ENCODE results near the gene ZNF597.
"Not testable (repeated sequence)": the region's sequence is repeated elsewhere in the genome, so short reads cannot be mapped to it uniquely, and the experiment has no call there.

The ZNF597 gene

GRCh38 chr16:3480901-3481695, 37.8 kb upstream of the ZNF597 start:
- Mint-ChIP-seq H3K36me3 (ENCODE audit: low read depth) (peaks cover 97% of the 10 kb centered on the region), H3K9me3 (no peaks in the 10 kb centered on the region), H3K4me1 (ENCODE audit: low read depth) (no peaks in the 10 kb centered on the region), H3K27me3 (no peaks in the 10 kb centered on the region), H3K27ac (no peak overlapping the region), H3K4me3 (no peak overlapping the region)
- intact Hi-C loops (cut with micrococcal nuclease) = no loop called here

GRCh38 chr16:3479654-3480216, 36.4 kb upstream of the ZNF597 start:
- intact Hi-C loops (cut with micrococcal nuclease) = no loop called here
- H3K27me3 Mint-ChIP-seq = no peaks in the 10 kb centered on the region
- H3K4me1 Mint-ChIP-seq (ENCODE audit: low read depth) = peaks cover 7% of the 10 kb centered on the region
- no peaks in the 10 kb centered on the region for H3K9me3 Mint-ChIP-seq
- no peak overlapping the region for H3K4me3 Mint-ChIP-seq
- no peak overlapping the region for H3K27ac Mint-ChIP-seq
- peaks cover 97% of the 10 kb centered on the region for H3K36me3 Mint-ChIP-seq (ENCODE audit: low read depth)

DNA sequence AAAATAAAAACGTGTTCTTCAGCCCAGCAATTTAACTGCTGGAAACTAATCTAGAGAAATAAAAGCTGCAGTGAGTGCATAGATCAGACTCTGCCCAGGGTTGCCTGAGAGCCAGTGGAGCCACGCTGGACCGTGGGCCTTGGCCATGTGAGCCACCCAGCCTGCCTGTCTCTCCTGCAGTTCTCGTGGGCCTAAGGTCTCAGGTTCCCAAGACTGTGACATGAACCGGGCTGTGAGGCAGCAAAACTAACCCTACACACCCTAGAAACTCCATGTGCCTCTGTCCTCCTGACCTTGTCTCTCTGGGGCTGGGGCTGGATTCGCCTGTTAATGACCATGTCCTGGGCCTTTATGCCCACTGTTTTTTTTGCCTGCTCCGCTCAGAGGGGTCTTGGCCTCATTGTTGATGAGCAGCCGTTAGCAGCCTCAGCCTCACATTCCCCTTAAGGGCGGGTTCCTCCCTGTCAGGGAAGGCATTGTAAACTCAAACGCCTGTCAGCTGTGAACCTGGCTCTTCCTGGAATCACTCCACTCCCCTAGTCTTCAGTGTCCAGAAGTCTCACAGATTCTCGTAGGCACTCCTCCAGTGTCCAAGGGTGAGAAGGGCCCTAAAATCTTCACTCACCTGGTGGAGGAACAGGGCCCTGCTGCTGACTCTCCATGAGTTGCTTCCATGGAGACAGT, 35.1 kb upstream of the ZNF597 start:
- peaks cover 10% of the 10 kb centered on the region for H3K4me1 Mint-ChIP-seq (ENCODE audit: low read depth)
- H3K27me3 Mint-ChIP-seq = no peaks in the 10 kb centered on the region
- intact Hi-C loops (cut with micrococcal nuclease) = no loop called here
- H3K27ac Mint-ChIP-seq = no peak overlapping the region
- peaks cover 92% of the 10 kb centered on the region for H3K36me3 Mint-ChIP-seq (ENCODE audit: low read depth)
- no peak overlapping the region for H3K4me3 Mint-ChIP-seq
- H3K9me3 Mint-ChIP-seq = no peaks in the 10 kb centered on the region

- Mint-ChIP-seq H3K27me3 (no peaks in the 10 kb centered on the region), H3K9me3 (no peaks in the 10 kb centered on the region), H3K4me3 (no peak overlapping the region), H3K4me1 (ENCODE audit: low read depth) (peaks cover 14% of the 10 kb centered on the region), H3K27ac (no peak overlapping the region), H3K36me3 (ENCODE audit: low read depth) (peaks cover 92% of the 10 kb centered on the region)
- intact Hi-C loops (cut with micrococcal nuclease) = no loop called here
Observed at GRCh38 chr16:3476409-3476808, 33.1 kb upstream of the ZNF597 start.

DNA sequence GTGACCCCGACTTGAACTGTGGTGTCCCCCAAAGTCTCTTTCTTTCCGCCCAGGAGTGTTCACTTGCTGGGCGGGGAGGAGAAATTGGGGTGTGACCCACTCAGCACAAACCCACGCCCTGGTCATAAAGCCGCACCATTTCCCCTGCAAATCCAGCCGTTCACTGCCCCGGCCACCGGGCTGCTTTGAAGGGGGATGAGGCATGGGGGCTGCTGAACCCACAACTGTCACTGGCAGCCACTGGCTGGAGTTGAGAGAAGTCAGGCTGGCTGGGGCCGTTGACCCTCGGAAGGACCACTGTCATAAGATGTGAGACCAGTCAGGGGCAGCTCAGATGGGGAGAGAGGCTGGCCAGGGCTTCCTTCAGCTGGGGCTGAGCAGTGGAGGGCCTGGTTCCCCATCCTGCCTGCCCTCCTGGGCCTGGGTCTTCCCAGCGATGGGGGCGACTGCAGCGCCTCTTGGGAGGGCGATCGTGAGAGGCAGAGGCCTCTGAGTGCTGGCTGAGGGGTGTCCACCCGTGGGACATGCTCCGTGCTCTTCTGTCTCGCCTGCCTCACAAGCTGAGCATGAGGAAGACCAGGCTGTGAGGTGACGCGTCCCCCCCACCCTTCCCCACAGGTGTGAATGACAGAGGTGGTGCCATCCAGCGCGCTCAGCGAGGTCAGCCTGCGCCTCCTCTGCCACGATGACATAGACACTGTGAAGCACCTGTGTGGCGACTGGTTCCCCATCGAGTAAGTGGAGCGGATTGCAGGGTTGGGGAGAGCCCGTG, 32.5 kb upstream of the ZNF597 start:
- peaks cover 92% of the 10 kb centered on the region for H3K36me3 Mint-ChIP-seq (ENCODE audit: low read depth)
- peak overlapping the region; percentile 28 for H3K27ac Mint-ChIP-seq
- no peaks in the 10 kb centered on the region for H3K27me3 Mint-ChIP-seq
- H3K4me3 Mint-ChIP-seq = no peak overlapping the region
- intact Hi-C loops (cut with micrococcal nuclease) = no loop called here
- H3K9me3 Mint-ChIP-seq = no peaks in the 10 kb centered on the region
- peaks cover 14% of the 10 kb centered on the region for H3K4me1 Mint-ChIP-seq (ENCODE audit: low read depth)

- peaks cover 16% of the 10 kb centered on the region for H3K4me1 Mint-ChIP-seq (ENCODE audit: low read depth)
- H3K9me3 Mint-ChIP-seq; intact Hi-C loops (cut with micrococcal nuclease); H3K4me3 Mint-ChIP-seq; H3K27me3 Mint-ChIP-seq: not testable (repeated sequence)
- H3K36me3 Mint-ChIP-seq (ENCODE audit: low read depth) = peaks cover 92% of the 10 kb centered on the region
- peak overlapping the region; percentile 28 for H3K27ac Mint-ChIP-seq
Observed at GRCh38 chr16:3474870-3475269, 31.6 kb upstream of the ZNF597 start.

- intact Hi-C loops (cut with micrococcal nuclease) = no loop called here
- Mint-ChIP-seq H3K4me1 (ENCODE audit: low read depth) (peaks cover 23% of the 10 kb centered on the region), H3K4me3 (no peak overlapping the region), H3K9me3 (no peaks in the 10 kb centered on the region), H3K27me3 (no peaks in the 10 kb centered on the region), H3K36me3 (ENCODE audit: low read depth) (peaks cover 92% of the 10 kb centered on the region), H3K27ac (no peak overlapping the region)
Observed at GRCh38 chr16:3474136-3474779, 31.0 kb upstream of the ZNF597 start.

GRCh38 chr16:3473596-3473943, 30.3 kb upstream of the ZNF597 start:
- H3K27ac Mint-ChIP-seq; intact Hi-C loops (cut with micrococcal nuclease); H3K27me3 Mint-ChIP-seq; H3K4me3 Mint-ChIP-seq; H3K9me3 Mint-ChIP-seq: not testable (repeated sequence)
- H3K36me3 Mint-ChIP-seq (ENCODE audit: low read depth) = peaks cover 92% of the 10 kb centered on the region
- H3K4me1 Mint-ChIP-seq (ENCODE audit: low read depth) = peaks cover 26% of the 10 kb centered on the region

- no peak overlapping the region for H3K4me3 Mint-ChIP-seq
- peaks cover 31% of the 10 kb centered on the region for H3K4me1 Mint-ChIP-seq (ENCODE audit: low read depth)
- H3K9me3 Mint-ChIP-seq = no peaks in the 10 kb centered on the region
- no peak overlapping the region for H3K27ac Mint-ChIP-seq
- no peaks in the 10 kb centered on the region for H3K27me3 Mint-ChIP-seq
- H3K36me3 Mint-ChIP-seq (ENCODE audit: low read depth) = peaks cover 92% of the 10 kb centered on the region
- intact Hi-C loops (cut with micrococcal nuclease) = no loop called here
Observed at GRCh38 chr16:3472878-3473595, 29.7 kb upstream of the ZNF597 start.

DNA sequence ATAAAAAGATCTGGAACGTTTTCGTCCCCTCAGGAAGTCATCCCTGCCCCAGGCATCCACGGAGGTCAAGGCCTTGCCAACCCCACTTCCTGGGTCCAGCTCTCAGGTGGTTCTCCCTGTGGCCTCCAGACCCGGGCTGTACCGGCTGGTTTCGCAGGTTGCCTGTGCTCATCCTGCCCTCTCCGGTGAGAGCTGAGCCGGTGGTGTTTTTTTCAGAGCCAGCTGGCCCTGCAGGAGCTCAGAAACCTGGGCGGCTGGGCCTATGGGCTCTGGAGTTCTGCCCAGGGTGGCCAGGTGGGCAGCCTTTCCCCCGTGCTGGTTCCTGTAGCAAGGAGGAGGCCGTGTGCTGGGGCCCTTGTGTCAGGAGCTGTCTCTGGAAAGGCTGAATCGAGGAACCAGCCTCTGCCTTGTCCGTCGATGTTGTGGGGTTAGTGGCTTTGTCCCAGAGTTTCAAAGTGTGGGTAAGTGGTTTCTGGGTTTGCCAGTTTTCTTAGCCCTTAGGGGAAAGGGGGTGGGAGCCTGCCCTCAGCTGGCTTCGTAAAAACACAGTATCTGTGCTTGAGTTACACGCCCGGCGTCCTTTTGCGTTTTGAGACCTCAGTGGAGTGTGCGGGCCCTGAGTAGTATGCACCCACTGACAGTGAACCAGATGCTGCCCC, 28.3 kb upstream of the ZNF597 start:
- H3K27ac Mint-ChIP-seq = no peak overlapping the region
- H3K4me1 Mint-ChIP-seq (ENCODE audit: low read depth) = peaks cover 45% of the 10 kb centered on the region
- no peaks in the 10 kb centered on the region for H3K27me3 Mint-ChIP-seq
- H3K36me3 Mint-ChIP-seq (ENCODE audit: low read depth) = peaks cover 95% of the 10 kb centered on the region
- H3K4me3 Mint-ChIP-seq = no peak overlapping the region
- no peaks in the 10 kb centered on the region for H3K9me3 Mint-ChIP-seq
- intact Hi-C loops (cut with micrococcal nuclease) = no loop called here

GRCh38 chr16:3470723-3471122, 27.4 kb upstream of the ZNF597 start:
- Mint-ChIP-seq H3K4me3 (no peak overlapping the region), H3K36me3 (ENCODE audit: low read depth) (peaks cover 95% of the 10 kb centered on the region), H3K9me3 (no peaks in the 10 kb centered on the region), H3K27me3 (no peaks in the 10 kb centered on the region), H3K27ac (no peak overlapping the region), H3K4me1 (ENCODE audit: low read depth) (peaks cover 55% of the 10 kb centered on the region)
- intact Hi-C loops (cut with micrococcal nuclease) = no loop called here

DNA sequence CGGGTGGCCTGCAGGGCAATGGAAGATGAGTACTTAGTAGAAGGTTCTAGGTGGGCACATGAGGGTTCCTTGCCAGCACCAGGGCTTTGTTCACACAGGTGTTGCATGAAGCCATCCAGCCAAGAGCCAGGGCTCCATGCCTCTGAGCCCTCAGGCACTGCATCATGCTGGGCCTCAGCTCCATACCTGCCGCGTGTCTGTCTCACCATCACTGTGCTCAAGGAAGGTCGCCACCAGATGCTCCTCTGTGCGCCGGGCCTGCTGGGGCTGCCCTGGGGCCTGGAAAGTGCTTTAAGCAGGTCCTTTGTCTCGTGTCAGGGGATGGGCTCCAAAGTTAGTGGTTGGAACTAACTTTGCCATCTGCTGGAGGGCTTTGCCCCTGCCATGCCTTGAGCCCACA, 26.4 kb upstream of the ZNF597 start:
- no peak overlapping the region for H3K4me3 Mint-ChIP-seq
- no peaks in the 10 kb centered on the region for H3K9me3 Mint-ChIP-seq
- peaks cover 93% of the 10 kb centered on the region for H3K36me3 Mint-ChIP-seq (ENCODE audit: low read depth)
- peaks cover 52% of the 10 kb centered on the region for H3K4me1 Mint-ChIP-seq (ENCODE audit: low read depth)
- no peaks in the 10 kb centered on the region for H3K27me3 Mint-ChIP-seq
- H3K27ac Mint-ChIP-seq = no peak overlapping the region
- intact Hi-C loops (cut with micrococcal nuclease) = no loop called here

DNA sequence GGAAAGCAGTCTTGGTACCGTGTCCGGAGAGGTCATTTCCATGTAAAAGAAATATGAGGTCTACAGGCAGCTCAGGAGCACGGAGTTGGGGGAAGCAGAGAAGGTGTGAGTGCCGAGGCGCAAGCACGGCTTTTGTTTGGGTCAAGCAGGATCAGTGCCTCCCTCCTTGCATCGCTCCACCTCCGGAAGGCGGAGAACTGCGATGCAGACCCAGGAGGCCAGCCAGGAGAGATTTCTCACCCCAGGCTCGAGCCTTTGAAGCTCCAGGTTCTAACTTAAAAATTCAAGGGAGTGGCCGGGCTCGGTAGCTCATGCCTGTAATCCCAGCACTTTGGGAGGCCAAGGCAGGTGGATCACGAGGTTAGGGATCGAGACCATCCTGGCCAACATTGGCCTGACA, 25.2 kb upstream of the ZNF597 start:
- H3K27me3 Mint-ChIP-seq = no peaks in the 10 kb centered on the region
- H3K4me3 Mint-ChIP-seq = no peak overlapping the region
- H3K9me3 Mint-ChIP-seq = no peaks in the 10 kb centered on the region
- H3K27ac Mint-ChIP-seq = peak overlapping the region; percentile 44
- peaks cover 86% of the 10 kb centered on the region for H3K36me3 Mint-ChIP-seq (ENCODE audit: low read depth)
- peaks cover 57% of the 10 kb centered on the region for H3K4me1 Mint-ChIP-seq (ENCODE audit: low read depth)
- intact Hi-C loops (cut with micrococcal nuclease) = no loop called here

Data from dendritic cell treated with granulocyte-macrophage colony-stimulating factor and Interleukin-4, amounts not matched to agents 40 ng/mL and 50 ng/mL, for 4 days (primary cell).